ENCODE measurements around the gene BAAT.

Gene BAAT

GRCh38 chr9:101356619-101357018, 28.2 kb downstream of the BAAT start (continued):
- TF ChIP-seq ZSCAN23 (tag by site-specific recombination; IDR thresholded peaks at IDR 0.05) (no peak), ZNF621 (tag by site-specific recombination; IDR thresholded peaks at IDR 0.05) (no peak), ZNF514 (tag by site-specific recombination; IDR thresholded peaks at IDR 0.05) (no peak), ZNF37A (tag by site-specific recombination; IDR thresholded peaks at IDR 0.05) (no peak), ZNF274 (IDR thresholded peaks at IDR 0.05; ENCODE audit: low read length) (no peak), ZNF274 (tag by site-specific recombination; IDR thresholded peaks at IDR 0.05; ENCODE audit: borderline replicate concordance) (no peak), SP3 (tag by site-specific recombination; IDR thresholded peaks at IDR 0.05) (no peak)

- ChIA-PET CTCF (no interaction called here), POLR2A (no interaction called here)
- no peak overlapping the region for H3K27ac ChIP-seq (ENCODE audit: extremely low read depth, low read depth, low read length)
These were observed 29.8 kb downstream of the BAAT start for GRCh38 chr9:101354765-101355708.

More at GRCh38 chr9:101354765-101355708, 29.8 kb downstream of the BAAT start:
- no peaks in the 10 kb centered on the region for H3K9me3 ChIP-seq (ENCODE audit: control insufficient read depth, insufficient read depth, low read depth, low read length)
- H3K4me3 ChIP-seq (ENCODE audit: low read depth, low read length): no peak overlapping the region
- no peaks in the 10 kb centered on the region for H3K36me3 ChIP-seq (ENCODE audit: control insufficient read depth in 2 of 2, insufficient read depth in 1 of 2, low read length in 2 of 2)
- TF ChIP-seq ZNF843 (tag by site-specific recombination; IDR thresholded peaks at IDR 0.05) (no peak), ZNF280D (tag by site-specific recombination; IDR thresholded peaks at IDR 0.05) (no peak), ZNF654 (tag by site-specific recombination; IDR thresholded peaks at IDR 0.05; ENCODE audit: low read depth) (no peak), ZNF24 (tag by site-specific recombination; IDR thresholded peaks at IDR 0.05) (no peak), OVOL3 (tag by site-specific recombination; IDR thresholded peaks at IDR 0.05) (no peak), ZNF433 (tag by site-specific recombination; IDR thresholded peaks at IDR 0.05; ENCODE audit: low read depth) (no peak), ZBTB44 (tag by site-specific recombination; IDR thresholded peaks at IDR 0.05) (no peak), ZNF645 (tag by site-specific recombination; IDR thresholded peaks at IDR 0.05) (no peak), IKZF3 (tag by site-specific recombination; IDR thresholded peaks at IDR 0.05) (no peak), ZNF664 (tag by site-specific recombination; IDR thresholded peaks at IDR 0.05) (no peak), ZNF658 (tag by site-specific recombination; IDR thresholded peaks at IDR 0.05) (no peak), HOXC10 (CRISPR knock-in tag; IDR thresholded peaks at IDR 0.05) (no peak)
- H3K4me1 ChIP-seq (ENCODE audit: control insufficient read depth, insufficient read depth, low read length): no peaks in the 10 kb centered on the region

All from HEK293 (cell line).